Measurements from ENCODE around the gene CGA. TPM values are rescaled to one million over a fixed set of nuclear protein-coding genes. Genes with fewer than 3 reads are reported as not detected.

CGA gene
- total RNA-seq, 1 donor = not detected

DNA sequence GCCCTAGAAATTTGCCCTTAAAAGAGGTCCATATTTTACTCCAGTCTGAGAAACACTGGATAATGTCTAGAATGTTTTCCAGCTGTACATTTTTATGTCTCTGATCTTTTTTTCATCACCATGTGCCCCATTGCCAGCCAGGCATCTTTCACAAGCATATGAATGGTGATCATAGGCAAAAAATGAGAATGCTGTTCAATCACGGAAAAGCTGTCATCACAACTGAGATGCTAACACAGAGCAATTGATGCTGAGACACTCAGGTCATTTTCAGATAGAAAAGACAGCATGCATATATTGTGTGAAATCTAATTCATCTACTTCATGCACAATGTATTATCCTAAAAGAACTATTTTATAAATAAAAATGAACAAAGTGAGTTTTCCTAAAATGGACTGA is 41.6 kb downstream of the CGA start:
- H3K36me3 ChIP-seq (ENCODE audit: insufficient read depth, low read length) = no peaks in the 10 kb centered on the region
- H3K79me2 ChIP-seq (ENCODE audit: insufficient read depth, low read length) = no peaks in the 10 kb centered on the region
- H3K9me3 ChIP-seq (ENCODE audit: low read depth, low read length) = no peaks in the 10 kb centered on the region
- no peaks in the 10 kb centered on the region for H3K27me3 ChIP-seq (ENCODE audit: insufficient read depth, low read length)
- DNase-seq (ENCODE audit: insufficient read length, low spot score, missing footprints) = no peak
- no peak overlapping the region for H3K4me3 ChIP-seq (ENCODE audit: insufficient read depth, low read length)
- H3K4me1 ChIP-seq (ENCODE audit: insufficient read depth, low read length) = no peaks in the 10 kb centered on the region
- no peaks in the 10 kb centered on the region for H4K20me1 ChIP-seq (ENCODE audit: insufficient read depth, low read length)
- no peak overlapping the region for H3K27ac ChIP-seq (ENCODE audit: low read depth, low read length)
- no peak overlapping the region for H3K4me2 ChIP-seq (ENCODE audit: insufficient read depth, low read length)
- TF ChIP-seq, protein P1, sequence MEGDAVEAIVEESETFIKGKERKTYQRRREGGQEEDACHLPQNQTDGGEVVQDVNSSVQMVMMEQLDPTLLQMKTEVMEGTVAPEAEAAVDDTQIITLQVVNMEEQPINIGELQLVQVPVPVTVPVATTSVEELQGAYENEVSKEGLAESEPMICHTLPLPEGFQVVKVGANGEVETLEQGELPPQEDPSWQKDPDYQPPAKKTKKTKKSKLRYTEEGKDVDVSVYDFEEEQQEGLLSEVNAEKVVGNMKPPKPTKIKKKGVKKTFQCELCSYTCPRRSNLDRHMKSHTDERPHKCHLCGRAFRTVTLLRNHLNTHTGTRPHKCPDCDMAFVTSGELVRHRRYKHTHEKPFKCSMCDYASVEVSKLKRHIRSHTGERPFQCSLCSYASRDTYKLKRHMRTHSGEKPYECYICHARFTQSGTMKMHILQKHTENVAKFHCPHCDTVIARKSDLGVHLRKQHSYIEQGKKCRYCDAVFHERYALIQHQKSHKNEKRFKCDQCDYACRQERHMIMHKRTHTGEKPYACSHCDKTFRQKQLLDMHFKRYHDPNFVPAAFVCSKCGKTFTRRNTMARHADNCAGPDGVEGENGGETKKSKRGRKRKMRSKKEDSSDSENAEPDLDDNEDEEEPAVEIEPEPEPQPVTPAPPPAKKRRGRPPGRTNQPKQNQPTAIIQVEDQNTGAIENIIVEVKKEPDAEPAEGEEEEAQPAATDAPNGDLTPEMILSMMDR (IDR thresholded peaks at IDR 0.05; ENCODE audit: extremely low read depth, low read depth, low read length) = no peak
- H2AFZ ChIP-seq (ENCODE audit: low read length) = no peak overlapping the region

- H3K27ac ChIP-seq (ENCODE audit: low read depth, low read length) = no peak overlapping the region
- no peaks in the 10 kb centered on the region for H3K36me3 ChIP-seq (ENCODE audit: insufficient read depth, low read length)
- H3K4me1 ChIP-seq (ENCODE audit: insufficient read depth, low read length) = no peaks in the 10 kb centered on the region
- H3K79me2 ChIP-seq (ENCODE audit: insufficient read depth, low read length) = no peaks in the 10 kb centered on the region
- no peaks in the 10 kb centered on the region for H4K20me1 ChIP-seq (ENCODE audit: insufficient read depth, low read length)
- H3K4me2 ChIP-seq (ENCODE audit: insufficient read depth, low read length) = no peak overlapping the region
- no peak overlapping the region for H3K4me3 ChIP-seq (ENCODE audit: insufficient read depth, low read length)
- no peaks in the 10 kb centered on the region for H3K27me3 ChIP-seq (ENCODE audit: insufficient read depth, low read length)
- no peak overlapping the region for H2AFZ ChIP-seq (ENCODE audit: low read length)
- TF ChIP-seq, protein P1 (IDR thresholded peaks at IDR 0.05; ENCODE audit: extremely low read depth, low read depth, low read length) = no peak
- DNase-seq (ENCODE audit: insufficient read length, low spot score, missing footprints) = no peak
- H3K9me3 ChIP-seq (ENCODE audit: low read depth, low read length) = no peaks in the 10 kb centered on the region
Measured at GRCh38 chr6:87049779-87050178, 45.1 kb downstream of the CGA start.

- H3K4me2 ChIP-seq (ENCODE audit: insufficient read depth, low read length) = no peak overlapping the region
- TF ChIP-seq, protein P1 (IDR thresholded peaks at IDR 0.05; ENCODE audit: extremely low read depth, low read depth, low read length) = no peak
- no peak for DNase-seq (ENCODE audit: insufficient read length, low spot score, missing footprints)
- no peaks in the 10 kb centered on the region for H3K79me2 ChIP-seq (ENCODE audit: insufficient read depth, low read length)
- no peaks in the 10 kb centered on the region for H3K9me3 ChIP-seq (ENCODE audit: low read depth, low read length)
- H4K20me1 ChIP-seq (ENCODE audit: insufficient read depth, low read length) = no peaks in the 10 kb centered on the region
- H2AFZ ChIP-seq (ENCODE audit: low read length) = no peak overlapping the region
- H3K36me3 ChIP-seq (ENCODE audit: insufficient read depth, low read length) = no peaks in the 10 kb centered on the region
- no peaks in the 10 kb centered on the region for H3K27me3 ChIP-seq (ENCODE audit: insufficient read depth, low read length)
- H3K4me1 ChIP-seq (ENCODE audit: insufficient read depth, low read length) = no peaks in the 10 kb centered on the region
- H3K27ac ChIP-seq (ENCODE audit: low read depth, low read length) = no peak overlapping the region
- no peak overlapping the region for H3K4me3 ChIP-seq (ENCODE audit: insufficient read depth, low read length)
Measured at GRCh38 chr6:87045521-87046075, 49.3 kb downstream of the CGA start.

DNA sequence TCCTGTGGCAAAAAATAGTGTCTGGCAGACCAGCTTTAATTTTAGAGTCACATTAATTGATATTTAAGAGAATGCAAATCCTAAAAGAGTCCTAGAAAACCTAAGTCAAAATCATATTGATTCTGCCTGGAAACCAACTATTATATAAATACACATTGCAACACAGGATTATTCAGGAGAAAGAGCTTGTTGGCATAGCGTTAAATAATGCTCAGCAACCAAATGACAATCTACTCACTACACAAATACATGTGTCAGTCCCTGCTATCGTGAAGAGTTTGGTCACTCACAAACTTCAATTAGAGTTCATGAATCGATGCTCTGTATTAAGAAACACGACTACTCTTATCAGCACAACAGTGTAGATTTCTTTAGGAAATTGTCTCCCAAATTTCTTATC is 54.2 kb downstream of the CGA start:
- Histone ChIP-seq H3K9me3 (ENCODE audit: low read depth, low read length) (no peaks in the 10 kb centered on the region), H3K27ac (ENCODE audit: low read depth, low read length) (no peak overlapping the region), H2AFZ (ENCODE audit: low read length) (no peak overlapping the region), H3K79me2 (ENCODE audit: insufficient read depth, low read length) (no peaks in the 10 kb centered on the region), H3K36me3 (ENCODE audit: insufficient read depth, low read length) (no peaks in the 10 kb centered on the region), H3K27me3 (ENCODE audit: insufficient read depth, low read length) (no peaks in the 10 kb centered on the region), H3K4me3 (ENCODE audit: insufficient read depth, low read length) (no peak overlapping the region), H3K4me2 (ENCODE audit: insufficient read depth, low read length) (no peak overlapping the region), H4K20me1 (ENCODE audit: insufficient read depth, low read length) (no peaks in the 10 kb centered on the region), H3K4me1 (ENCODE audit: insufficient read depth, low read length) (no peaks in the 10 kb centered on the region)
- TF ChIP-seq, protein P1 (IDR thresholded peaks at IDR 0.05; ENCODE audit: extremely low read depth, low read depth, low read length) = no peak
- no peak for DNase-seq (ENCODE audit: insufficient read length, low spot score, missing footprints)

Other genes starting within 250 kb of the CGA start
- not detected in 2 replicates for gene HTR1E, start 157.6 kb downstream of the CGA start, total RNA-seq
- 35.9 and 39.4 TPM in 2 replicates for gene ZNF292, start 60.5 kb upstream of the CGA start, total RNA-seq
- gene SMIM8, start 227.5 kb upstream of the CGA start, total RNA-seq = 6.2 and 6.5 TPM in 2 replicates
- gene GJB7, start 234.2 kb upstream of the CGA start, total RNA-seq = not detected in 2 replicates
- gene C6orf163, start 249.7 kb upstream of the CGA start, total RNA-seq = 2.7 and 3.3 TPM in 2 replicates